ENCODE data around the gene SFR1. TPM values are rescaled to one million over a fixed set of nuclear protein-coding genes. Genes with fewer than 3 reads are reported as not detected.

The SFR1 gene, protein sequence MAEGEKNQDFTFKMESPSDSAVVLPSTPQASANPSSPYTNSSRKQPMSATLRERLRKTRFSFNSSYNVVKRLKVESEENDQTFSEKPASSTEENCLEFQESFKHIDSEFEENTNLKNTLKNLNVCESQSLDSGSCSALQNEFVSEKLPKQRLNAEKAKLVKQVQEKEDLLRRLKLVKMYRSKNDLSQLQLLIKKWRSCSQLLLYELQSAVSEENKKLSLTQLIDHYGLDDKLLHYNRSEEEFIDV
- 3.9 and 5.5 TPM in 2 replicates for total RNA-seq

DNA sequence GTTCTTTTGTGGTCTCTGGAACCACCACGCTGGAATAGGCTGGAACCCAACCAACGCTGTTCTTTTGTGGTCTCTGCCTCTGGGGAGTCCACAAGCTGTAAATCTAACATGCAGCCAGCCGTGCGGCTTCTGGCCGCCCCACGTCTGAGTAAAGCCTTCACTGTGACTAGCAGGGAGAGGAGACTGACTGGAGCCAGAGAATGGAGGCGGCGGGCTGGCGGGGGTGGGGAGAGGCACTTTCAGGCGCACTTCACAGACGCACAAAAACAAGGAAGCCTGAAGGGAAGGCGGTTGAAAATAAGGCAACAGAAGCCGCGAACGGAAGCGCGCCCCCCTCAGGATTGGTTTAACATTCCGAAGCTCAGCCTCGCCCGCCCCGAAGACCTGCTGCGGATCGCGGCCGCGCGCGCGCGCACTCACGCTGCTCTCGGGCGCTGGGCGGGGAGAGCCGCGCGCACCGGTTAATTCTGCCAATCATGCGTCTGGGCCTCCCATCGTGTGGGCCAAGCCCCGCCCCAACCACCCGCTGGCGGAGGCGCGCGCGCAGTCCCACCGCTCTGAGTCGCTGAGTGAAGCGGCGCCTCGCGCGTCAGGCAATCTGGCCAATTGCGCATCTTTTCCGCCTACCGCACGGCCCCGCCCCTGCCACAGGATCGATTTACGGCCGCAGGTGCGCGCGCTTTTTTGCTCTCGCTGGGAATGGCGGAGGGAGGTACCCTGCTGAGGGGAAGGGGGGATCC is at the start of gene SFR1:
Gene SFR1, plus strand, starts transcription at position 687 of the 740 bp plus-strand sequence. Its CDS starts 13 bp downstream, at position 700.

DNA sequence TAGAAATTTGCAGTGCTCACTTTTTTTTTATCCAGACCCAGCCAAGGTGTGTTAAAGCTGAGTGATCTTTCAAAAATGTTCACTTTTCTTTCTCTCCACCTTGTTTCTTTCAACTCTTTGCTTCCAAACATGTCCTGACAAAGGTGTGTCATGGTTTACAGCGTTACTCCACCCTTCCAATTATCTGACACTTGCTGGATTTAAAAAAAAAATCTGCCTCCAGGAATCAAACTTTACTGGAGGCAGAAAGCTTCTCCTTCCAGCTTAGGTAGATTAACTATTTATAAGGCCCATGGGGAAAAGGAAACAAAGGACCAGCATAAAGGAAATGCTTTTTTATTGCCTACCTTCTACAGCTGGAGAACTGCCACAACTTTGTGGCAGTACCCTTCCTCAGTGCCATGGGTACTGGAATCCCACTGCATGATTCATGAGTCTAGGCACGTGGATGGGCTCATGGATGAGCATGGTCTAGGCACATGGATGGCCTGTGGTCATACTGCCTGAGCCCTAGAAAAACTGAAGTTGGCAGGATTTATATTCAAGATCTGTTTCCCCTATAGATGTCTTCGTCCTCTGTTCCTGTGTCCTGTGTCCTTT is 36.1 kb upstream of the SFR1 start, which contains the start of gene COL17A1:
Gene COL17A1, minus strand, starts transcription at position 80 of the 600 bp plus-strand sequence. CDS start 5,207 bp downstream, outside the sequence.

Other genes with a start within 250 kb of the SFR1 start
- gene STN1, start 204.0 kb upstream of the SFR1 start, total RNA-seq = 28.6 and 29.4 TPM in 2 replicates
- 37.5 and 40.9 TPM in 2 replicates for gene SLK, start 155.0 kb upstream of the SFR1 start, total RNA-seq
- gene COL17A1, start 36.3 kb upstream of the SFR1 start, total RNA-seq = 0.20 and 1.1 TPM in 2 replicates
- 0.23 and 0.52 TPM in 2 replicates for gene CFAP43, start 110.2 kb downstream of the SFR1 start, total RNA-seq
- 69.3 and 92.1 TPM in 2 replicates for gene GSTO1, start 132.7 kb downstream of the SFR1 start, total RNA-seq
- gene GSTO2, start 147.0 kb downstream of the SFR1 start, total RNA-seq = 1.8 and 4.6 TPM in 2 replicates
- 19.2 and 26.0 TPM in 2 replicates for gene ITPRIP, start 216.3 kb downstream of the SFR1 start, total RNA-seq
- gene CFAP58, start 231.7 kb downstream of the SFR1 start, total RNA-seq = 0.23 and 0.26 TPM in 2 replicates

All from smooth muscle cell of the pulmonary artery (primary cell).